ENCODE results near the gene MAP3K13. TPM values are rescaled to one million over a fixed set of nuclear protein-coding genes. Genes with fewer than 3 reads are reported as not detected.

MAP3K13 gene
- total and polyA plus RNA-seq, 7 donors: 2.6 to 7.6 (median 5.0) TPM

Other genes starting within 250 kb of the MAP3K13 start
- gene C3orf70, start 210.1 kb upstream of the MAP3K13 start, total RNA-seq: under 1 TPM; 0.42 to 0.97 (median 0.81) TPM
- gene C3orf70, start 210.1 kb upstream of the MAP3K13 start, polyA plus RNA-seq: under 1 TPM; 0.13 to 0.22 (median 0.18) TPM
- 1 to 10 TPM; 1.9 to 7.2 (median 3.5) TPM for gene EHHADH, start 109.1 kb upstream of the MAP3K13 start, total RNA-seq
- under 1 TPM; 0.65 to 0.86 (median 0.83) TPM for gene EHHADH, start 109.1 kb upstream of the MAP3K13 start, polyA plus RNA-seq
- gene TMEM41A, start 135.9 kb downstream of the MAP3K13 start, total RNA-seq: 10 to 100 TPM in 2 of 4 donors, 1 to 10 TPM in 2; 8.7 to 12.7 (median 10.4) TPM
- 10 to 100 TPM in 2 of 3 donors, 1 to 10 TPM in 1; 6.5 to 16.6 (median 11.8) TPM for gene TMEM41A, start 135.9 kb downstream of the MAP3K13 start, polyA plus RNA-seq
- gene LIPH, start 189.5 kb downstream of the MAP3K13 start, total RNA-seq: not detected
- under 1 TPM in 2 of 3 donors, not detected in 1; 0.03 to 0.04 TPM for gene LIPH, start 189.5 kb downstream of the MAP3K13 start, polyA plus RNA-seq
- gene SENP2, start 223.2 kb downstream of the MAP3K13 start, total RNA-seq: 10 to 100 TPM; 31.2 to 43.6 (median 40.8) TPM
- gene SENP2, start 223.2 kb downstream of the MAP3K13 start, polyA plus RNA-seq: 10 to 100 TPM in 2 of 3 donors, 1 to 10 TPM in 1; 9.8 to 51.8 (median 14.1) TPM

Measured in psoas muscle (tissue), 7 donors.